WI38 (cell line): ENCODE measurements around the gene HOXA11.
A peak's percentile ranks its signal among the peaks of the same experiment; 100 is the strongest.

ENCODE experiments used
- H3K4me3 ChIP-seq: 2 replicates; pipeline ENCODE4 v1.5.1; 2011; ENCODE audit warnings: low read depth, mild to moderate bottlenecking, control low read depth, low read length
- TF ChIP-seq, protein P1 (sequence below): IDR thresholded peaks from 2 replicates; pipeline ENCODE4 v1.5.1; 2012; ENCODE audit warnings: low read depth, mild to moderate bottlenecking, control low read depth, low read length

The HOXA11 gene

GRCh38 chr7:27131390-27131819 is 53.6 kb downstream of the HOXA11 start:
- peak overlapping the region; percentile 63 for H3K4me3 ChIP-seq

More at GRCh38 chr7:27131390-27131819, 53.6 kb downstream of the HOXA11 start:
- TF ChIP-seq, protein P1, sequence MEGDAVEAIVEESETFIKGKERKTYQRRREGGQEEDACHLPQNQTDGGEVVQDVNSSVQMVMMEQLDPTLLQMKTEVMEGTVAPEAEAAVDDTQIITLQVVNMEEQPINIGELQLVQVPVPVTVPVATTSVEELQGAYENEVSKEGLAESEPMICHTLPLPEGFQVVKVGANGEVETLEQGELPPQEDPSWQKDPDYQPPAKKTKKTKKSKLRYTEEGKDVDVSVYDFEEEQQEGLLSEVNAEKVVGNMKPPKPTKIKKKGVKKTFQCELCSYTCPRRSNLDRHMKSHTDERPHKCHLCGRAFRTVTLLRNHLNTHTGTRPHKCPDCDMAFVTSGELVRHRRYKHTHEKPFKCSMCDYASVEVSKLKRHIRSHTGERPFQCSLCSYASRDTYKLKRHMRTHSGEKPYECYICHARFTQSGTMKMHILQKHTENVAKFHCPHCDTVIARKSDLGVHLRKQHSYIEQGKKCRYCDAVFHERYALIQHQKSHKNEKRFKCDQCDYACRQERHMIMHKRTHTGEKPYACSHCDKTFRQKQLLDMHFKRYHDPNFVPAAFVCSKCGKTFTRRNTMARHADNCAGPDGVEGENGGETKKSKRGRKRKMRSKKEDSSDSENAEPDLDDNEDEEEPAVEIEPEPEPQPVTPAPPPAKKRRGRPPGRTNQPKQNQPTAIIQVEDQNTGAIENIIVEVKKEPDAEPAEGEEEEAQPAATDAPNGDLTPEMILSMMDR, result no peak
